Measurements from ENCODE around the gene FBXO24.
A peak's percentile ranks its signal among the peaks of the same experiment; 100 is the strongest.

Gene FBXO24

DNA sequence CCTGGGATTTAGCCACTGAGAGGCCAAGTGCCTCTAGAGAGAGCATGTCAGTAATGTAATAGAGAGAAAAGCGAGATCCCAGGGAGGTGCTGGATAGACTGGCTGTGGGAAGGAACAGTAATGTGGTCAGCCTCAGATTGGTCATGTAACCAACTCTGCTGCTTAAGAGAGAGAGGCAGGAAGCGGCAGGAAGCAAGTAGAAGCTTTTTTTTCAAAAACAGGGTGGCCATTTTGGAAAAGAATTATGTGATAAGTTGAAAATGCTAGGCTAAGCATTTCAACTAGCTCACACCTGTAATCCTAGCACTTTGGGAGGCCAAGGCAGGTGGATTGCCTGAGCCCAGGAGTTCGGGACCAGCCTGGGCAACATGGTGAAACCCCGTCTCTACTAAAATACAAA lies 12.3 kb downstream of the FBXO24 start:
- no peak for DNase-seq

DNA sequence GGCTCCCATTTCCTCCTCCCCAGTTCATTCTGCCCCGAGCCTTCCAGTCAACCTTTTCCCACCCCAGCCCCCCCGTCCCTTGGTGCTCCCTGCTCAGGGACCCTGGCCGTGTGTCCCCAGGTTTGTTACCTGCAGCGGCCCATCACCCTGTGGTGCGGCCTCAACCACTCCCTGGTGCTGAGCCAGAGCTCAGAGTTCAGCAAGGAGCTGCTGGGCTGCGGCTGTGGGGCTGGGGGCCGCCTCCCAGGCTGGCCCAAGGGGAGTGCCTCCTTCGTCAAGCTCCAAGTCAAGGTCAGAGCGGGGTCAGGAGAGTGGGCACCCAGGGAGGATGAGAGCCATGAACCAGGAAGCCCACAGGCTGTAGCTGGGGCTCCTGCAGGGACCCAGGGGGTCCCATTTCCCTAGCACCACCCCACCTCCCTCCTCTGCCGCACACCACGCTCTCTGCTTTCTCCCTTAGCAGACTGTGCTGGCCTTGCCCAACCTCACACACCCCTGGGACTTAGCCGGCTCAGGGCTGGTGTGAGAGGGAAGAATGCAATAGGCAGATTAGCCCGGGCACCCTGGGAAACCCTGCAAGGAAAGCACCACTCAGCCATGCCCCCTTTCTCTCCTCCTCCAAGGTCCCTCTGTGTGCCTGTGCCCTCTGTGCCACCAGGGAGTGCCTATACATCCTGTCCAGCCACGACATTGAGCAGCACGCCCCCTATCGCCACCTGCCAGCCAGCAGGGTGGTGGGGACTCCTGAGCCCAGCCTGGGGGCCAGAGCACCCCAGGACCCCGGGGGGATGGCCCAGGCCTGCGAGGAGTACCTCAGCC lies 14.0 kb downstream of the FBXO24 start:
- no peak for DNase-seq

DNA sequence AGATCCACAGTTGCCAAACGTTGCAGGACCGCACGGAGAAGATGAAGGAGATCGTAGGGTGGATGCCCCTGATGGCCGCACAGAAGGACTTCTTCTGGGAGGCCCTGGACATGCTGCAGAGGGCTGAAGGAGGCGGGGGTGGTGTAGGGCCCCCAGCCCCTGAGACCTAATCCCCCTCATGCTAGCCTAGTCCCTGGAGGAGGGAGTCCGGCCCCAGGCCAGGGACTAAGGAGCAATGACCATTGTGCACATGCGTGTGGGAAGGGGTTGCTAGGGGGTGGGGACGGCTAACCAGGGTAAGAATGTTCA lies 14.6 kb downstream of the FBXO24 start:
- no peak for DNase-seq

DNA sequence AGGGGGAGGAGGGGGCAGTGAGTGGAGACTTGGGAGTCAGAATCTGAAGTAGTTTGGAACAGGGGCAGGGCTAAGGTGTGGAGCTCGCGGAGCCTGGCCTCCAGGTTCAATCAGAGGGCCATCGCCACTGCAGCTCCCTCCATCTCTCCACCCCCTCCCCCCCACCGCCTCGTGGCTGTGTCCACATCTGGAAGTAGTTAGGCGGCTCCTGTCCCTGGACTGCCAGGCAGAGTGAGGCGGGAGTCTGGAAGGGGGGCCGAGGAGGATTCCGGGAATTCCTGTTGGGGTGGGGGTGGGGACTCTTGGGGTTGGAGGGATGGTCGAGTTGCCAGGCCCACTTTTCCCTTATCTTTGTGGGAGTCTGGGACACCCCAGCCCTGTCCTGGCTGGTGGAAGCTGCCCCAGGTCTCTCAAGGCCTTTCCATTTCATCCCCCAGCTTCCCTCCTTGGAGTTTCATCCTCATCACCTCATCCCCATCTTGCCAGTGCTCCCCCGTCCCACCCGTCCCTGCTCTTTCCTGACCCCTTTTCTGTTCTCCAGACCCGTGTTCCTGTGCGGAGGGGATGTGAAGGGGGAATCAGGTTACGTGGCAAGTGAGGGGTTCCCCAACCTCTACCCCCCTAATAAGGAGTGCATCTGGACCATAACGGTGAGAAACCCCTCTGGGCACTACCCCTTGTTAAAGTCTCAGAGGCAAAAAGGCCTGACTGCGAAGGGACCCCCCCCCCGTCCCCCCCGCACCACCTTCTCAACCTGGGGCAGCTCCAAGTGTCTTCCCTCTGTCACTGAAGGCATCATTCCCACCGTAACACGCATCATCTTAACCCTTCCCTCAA lies 17.0 kb downstream of the FBXO24 start:
- DNase-seq = no peak

DNA sequence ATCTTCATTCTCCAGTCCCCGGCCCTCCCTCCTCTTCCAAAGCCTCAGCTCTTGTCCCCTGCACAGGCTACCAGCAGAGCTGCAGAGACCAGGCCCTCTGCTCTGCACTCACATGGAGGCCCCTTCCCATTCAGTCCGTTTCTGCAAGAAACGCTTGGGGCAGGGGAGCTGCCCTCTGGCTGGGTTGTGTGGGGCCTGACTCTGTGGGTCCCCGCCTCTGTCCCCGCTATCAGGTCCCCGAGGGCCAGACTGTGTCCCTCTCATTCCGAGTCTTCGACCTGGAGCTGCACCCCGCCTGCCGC lies 17.5 kb downstream of the FBXO24 start:
- no peak for DNase-seq

DNA sequence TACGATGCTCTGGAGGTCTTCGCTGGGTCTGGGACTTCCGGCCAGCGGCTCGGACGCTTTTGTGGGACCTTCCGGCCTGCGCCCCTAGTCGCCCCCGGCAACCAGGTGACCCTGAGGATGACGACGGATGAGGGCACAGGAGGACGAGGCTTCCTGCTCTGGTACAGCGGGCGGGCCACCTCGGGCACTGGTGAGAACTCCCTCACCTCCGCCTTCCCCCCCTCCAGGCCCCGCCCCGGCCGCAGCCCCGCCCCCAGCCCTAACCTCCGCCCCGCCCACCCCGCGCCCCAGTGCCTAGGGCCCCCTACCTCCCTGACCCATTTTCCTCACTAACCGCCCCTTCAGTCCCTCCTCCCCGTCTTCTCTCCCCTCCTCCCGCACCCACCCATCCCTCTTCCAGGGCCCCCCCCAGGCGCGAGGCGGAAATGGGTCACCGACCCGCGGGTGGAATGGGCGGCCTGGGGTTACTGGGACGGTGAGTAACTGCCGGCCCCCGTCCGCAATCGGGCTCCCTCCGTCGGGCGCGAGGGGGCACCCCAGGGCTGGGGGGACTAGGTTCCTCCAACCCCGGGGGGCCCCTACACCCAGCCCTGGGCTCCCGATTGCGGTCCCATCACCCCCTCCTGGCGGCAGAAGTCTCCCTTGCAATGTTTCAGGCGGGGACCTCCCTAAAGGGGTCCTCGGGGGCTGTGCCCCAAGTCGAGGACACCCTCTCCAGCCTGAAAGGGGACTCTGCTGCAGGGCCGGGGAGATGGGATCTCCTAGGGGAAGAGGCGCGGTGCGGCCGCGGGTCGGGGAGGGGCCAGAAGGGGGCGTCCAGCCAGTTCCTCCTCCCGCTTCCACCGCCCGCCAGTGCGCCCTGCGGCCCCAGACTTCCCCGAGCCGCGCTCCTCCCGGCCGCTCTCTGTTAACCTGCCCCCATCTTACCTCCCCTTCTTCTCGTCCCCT lies 18.2 kb downstream of the FBXO24 start:
- DNase-seq = peak; percentile 81

DNA sequence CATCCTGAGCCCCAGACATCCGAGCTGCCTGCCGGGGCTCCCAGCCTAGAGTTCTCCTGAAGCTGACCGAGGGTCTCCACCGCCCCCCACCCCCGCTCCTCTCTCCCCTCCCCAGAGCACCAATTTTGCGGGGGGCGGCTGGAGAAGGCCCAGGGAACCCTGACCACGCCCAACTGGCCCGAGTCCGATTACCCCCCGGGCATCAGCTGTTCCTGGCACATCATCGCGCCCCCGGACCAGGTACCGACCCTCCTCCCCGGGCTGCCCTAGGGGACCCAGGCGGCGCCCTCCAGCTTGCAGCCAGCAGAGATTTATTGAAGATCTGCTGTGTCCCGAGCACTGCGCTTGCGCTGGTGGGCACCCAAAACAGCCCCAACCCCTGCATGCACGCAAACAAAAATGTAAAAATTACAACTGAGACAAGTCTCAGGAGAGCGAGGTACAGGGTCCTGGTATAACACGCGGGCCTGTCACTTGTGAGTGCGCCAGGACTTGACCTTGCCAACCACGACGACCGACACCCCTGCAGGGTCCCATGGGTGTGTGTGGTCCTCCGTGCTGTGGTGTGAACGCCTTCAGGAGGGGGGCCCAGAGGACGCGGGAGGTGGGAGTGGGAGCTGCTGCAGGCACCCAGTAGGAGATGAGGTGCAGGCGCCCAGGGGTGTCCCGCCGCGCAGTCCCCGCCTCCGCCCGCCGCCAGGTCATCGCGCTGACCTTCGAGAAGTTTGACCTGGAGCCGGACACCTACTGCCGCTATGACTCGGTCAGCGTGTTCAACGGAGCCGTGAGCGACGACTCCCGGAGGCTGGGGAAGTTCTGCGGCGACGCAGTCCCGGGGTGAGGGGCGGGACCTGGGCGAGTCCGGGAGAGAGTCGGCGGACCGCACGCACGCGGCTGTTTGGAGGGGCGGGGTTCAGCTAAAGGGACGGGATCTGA lies 19.1 kb downstream of the FBXO24 start:
- DNase-seq = peak; percentile 39

DNA sequence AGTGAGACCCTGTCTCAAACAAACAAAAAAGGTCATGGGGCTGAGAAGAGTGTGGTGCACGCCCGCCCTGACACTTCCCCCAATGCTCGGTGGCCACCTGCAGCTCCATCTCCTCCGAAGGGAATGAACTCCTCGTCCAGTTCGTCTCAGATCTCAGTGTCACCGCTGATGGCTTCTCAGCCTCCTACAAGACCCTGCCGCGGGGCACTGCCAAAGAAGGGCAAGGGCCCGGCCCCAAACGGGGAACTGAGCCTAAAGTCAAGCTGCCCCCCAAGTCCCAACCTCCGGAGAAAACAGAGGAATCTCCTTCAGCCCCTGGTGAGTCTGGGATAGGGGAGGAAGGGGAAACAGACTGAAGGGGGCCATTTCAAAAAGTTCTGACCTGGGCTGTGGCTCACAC lies 20.2 kb downstream of the FBXO24 start:
- DNase-seq = no peak

DNA sequence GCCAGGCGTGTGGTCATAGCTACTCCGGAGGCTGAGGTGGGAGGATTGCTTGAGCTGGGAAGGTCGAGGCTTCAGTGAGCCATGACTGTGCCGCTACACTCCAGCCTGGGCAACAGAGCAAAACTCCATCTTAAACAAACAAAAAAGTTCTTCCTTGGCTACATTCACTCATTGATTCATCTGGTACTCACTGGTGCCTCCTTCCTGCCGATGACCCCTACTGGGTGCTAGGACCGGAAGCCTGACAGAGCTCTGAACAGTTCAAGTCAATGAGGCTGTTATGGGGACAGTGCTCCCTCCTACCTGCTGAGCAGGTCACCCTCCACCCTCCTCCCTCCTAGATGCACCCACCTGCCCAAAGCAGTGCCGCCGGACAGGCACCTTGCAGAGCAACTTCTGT lies 21.0 kb downstream of the FBXO24 start:
- no peak for DNase-seq

DNA sequence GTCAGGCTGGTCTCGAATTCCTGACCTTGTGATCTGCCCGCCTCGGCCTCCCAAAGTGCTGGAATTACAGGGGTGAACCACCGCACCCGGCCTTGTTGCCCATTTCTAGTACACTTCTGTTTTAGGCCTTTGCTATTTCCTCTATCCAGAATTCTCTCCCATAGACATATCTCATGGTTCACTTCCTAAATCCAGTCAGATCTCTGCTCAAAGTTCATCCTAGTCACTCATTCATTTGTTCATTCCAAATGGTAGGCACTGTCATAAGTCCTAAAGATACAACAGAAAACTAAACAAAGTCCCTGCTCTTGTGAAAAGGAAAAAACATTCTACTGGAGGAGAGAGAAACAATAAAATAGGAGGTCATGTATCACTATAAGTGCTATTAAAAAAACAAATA lies 23.8 kb downstream of the FBXO24 start:
- no peak for DNase-seq

DNA sequence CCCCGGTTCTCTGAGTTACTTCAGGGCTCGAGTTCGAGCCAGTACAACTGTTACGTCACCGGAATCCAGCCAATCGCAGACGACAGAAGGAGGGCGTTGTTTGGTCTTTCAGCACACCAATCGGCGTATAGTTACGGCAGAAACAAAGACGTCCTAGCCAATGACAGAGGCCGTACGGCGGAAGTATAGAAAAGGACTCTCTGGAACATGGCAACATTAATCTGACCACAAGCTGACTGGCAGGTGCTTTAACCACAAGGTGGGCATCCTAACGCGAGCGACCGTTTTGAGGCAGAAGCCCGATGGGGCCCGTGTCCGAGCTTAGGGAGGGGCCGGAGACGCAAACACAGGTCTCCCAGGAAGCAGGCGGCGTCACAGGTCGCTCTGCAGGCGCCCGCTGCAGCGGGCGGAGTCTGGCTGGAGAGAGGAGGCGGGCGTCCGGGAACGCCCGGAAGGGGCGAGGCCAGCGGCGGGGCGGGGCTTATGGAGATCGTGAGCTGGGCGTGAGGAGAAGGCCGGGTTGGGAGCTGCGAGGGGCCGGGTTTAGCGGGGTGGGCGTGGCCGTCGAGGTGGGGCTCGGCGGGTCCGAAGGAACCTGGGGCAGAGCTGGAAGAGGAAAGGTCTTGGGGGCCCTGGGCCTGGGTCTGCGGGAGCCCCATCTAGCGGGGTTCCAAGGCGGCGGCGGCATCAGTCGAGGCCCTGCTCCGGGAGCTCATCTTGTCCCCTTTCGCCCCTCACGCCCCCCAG lies 26.0 kb downstream of the FBXO24 start, which contains the start of gene MOSPD3:
TSS of gene MOSPD3 (plus strand) at position 558 of the 747 bp plus-strand sequence. CDS start 252 bp downstream, outside the sequence.
- peak; percentile 98 for DNase-seq

DNA sequence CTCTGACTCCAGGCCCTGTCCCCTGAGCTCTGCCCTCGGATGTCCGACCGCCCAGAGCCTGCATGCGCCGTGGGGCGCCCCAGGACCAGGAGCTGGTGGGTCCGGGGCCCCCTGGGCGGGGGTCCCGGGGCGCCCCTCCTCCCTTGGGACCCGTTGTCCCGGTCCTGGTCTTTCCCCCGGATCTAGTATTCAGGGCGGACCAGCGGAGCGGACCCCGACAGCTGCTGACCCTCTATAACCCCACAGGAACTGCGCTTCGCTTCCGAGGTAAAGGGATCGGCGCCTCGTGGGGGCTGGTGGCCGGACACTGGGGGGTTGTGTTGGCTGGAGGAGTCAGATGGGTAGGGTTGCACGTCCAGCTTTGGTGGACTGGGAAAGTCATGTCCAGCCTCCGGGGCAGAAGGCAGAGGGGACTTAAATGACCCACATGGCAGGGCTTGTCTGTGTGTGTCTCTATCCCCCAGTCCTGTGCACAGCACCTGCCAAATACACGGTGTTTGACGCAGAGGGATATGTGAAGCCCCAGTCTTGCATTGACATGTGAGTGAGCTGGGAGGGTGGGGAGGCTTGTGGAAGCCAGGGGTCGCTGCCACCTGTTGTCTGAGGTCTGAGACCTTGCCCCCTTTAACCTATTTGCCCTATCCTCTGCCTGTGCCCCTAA lies 26.7 kb downstream of the FBXO24 start:
- DNase-seq = no peak

DNA sequence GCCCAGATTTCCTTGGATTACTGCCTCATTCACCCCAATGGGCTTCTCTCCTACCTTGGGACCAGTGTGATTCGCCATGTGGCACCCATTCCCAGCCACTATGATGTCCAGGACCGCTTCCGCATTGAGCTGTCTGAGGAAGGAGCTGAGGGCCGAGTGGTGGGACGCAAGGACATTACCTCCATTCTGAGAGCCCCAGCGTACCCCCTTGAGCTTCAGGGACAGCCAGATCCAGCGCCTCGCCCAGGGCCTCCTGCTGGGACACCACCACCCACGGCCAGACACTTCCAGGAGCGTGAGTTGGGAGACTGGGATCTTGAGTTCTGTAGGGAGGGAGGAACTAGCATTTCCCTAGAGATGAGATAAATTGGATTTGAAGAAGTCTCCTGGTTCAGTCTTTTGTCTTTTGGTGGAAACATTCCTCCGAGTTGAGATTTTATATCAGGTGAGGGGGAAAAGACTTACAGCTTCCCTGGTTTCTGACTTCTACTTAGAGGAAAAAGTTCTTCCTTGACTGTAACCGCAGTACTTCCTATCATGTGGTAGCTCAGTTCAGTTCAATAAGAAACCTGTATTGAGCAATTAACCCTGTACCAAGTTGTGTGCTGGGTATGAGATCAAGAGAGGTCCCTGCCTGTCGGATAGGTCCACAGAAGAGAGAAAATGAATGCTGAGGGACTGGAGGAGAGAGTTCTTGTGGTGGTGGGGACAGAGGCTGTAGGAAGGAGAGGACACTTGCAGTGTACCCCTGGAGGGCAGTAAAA lies 27.5 kb downstream of the FBXO24 start:
- DNase-seq = no peak

DNA sequence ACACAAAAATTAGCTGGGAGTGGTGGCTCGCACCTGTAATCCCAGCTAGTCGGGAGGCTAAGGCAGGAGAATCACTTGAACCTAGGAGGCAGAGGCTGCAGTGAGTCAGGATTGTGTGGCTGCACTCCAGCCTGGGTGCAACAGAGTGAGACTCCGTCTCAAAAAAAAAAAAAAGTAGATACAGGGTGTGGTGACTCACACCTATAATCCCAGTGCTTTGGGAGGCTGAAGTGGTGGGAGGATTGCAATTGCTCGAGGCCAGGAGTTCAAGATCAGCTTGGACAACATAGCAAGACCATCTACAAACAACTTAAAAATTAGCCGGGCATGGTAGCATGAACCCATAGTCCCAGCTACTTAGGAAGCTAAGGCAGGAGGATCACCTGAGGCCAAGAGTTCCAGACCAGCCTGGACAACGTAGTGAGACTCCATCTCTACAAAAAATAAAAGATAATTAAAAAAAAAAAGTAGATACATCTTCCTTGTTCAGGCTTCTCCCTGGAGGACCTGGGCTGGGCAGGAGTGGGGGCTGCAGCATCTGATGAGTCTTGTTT lies 28.3 kb downstream of the FBXO24 start:
- no peak for DNase-seq

DNA sequence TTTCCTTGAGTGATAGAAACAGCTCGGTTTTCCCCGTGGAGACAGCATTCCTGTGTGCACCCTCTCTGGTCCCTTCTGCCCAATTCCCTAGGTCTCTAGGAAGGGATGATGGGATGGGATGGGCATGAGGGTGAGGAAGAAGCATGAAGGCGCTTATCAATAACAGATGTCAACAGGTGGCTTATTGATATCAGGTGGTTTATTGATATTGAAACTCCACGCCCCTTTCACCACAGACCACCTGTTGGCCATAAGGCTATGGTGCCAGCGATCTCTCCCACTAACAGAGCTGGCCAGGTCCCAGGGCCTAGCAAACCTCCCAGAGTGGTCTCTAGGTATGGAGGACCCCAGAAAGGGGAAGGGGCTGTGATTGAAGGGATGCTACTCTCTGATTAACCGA lies 34.1 kb downstream of the FBXO24 start:
- DNase-seq = no peak

DNA sequence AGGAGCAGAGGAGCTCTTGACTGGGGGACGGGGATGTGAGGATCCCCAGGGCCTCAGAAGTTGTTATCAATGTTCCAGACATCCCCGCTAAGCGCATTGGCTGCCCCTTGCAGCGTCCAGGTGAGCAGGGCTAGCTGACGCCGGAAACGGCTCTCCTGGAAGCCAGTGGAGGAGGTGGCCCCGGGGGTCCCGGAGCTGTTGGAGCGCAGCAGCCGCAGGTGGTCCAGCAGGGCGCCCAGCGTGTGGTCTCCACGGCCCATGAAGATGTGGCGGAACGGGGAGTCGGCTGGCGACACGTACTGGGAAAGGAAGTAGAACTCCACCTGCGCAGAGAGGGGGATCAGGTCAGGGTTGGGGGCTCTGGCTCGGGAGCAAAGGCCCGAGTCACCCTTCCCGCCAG lies 34.7 kb downstream of the FBXO24 start:
- no peak for DNase-seq

DNA sequence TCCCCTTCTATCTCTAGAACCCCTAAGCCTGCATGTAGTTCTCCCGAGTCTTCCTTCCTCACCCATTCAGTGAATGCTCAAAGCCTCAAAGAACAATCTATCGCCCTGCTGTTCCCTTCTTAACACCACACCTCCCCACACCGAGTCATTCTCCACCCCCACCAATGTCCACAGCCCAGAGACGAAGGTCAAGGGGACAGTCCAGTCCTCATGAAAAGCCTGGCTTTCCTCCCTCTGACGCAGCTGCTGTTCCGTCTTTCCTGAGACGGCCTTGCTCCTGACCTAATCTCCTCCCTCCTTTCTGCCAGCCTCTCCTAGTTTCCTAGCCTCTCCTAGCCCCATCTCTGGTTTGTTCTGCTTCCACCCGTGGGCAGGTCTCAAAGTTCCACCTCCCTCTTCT lies 35.4 kb downstream of the FBXO24 start:
- DNase-seq = no peak

DNA sequence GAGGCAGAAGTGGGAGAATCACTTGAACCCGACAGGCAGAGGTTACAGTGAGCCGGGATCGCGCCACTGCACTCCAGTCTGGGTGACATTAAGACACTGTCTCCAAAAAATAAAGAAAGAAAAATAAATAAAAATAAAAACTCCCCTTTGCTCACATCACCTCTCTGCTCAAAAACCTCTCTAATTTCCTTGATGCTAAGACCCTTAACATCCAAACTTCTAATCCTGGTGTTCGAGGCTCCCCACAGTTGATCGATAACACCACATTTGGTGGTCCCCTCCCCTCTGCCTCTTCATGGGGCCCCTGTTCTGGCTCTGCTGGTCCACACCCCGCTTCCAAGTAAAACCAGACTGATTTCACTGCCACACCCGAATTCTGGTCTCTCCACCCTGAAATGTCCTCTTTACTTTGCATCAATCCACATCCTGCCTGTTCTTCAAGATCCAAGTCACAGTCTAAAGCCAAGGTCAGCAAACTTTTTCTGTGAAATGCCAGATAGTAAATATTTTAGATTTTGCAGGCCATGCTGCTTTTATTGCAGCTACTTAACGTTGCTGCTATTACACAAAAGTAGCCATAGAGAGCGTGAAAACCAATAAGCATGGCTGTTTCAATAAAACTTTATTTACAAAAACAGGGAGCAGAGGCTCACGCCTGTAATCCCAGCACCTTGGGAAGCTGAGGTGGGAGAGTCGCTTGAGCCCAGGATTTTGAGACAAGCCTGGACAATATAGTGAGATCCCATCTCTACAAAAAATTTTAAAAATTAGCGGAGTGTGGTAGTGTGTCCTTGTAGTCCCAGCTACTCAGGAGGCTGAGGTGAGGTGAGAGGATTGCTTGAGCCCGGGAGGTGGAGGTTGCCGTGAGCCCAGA lies 38.1 kb downstream of the FBXO24 start:
- no peak for DNase-seq

DNA sequence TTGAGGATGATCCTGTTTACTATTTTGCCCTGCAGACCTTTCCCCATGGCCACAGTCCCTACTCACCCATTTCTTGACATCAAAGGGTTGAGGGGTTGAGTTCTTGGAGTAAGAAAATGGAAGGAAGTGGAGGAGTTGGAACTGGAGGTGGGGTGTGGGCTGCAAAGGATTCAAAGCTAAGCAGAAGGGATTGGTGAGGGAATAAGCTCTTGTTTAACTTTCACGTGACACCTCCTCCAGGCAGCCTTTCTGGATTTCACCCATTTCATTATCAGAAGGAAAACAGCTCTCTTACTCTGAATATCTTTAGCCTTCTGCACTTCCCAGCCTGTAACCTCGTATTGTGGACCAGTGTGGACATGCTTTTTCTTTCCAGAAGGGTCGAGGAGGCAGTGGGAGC lies 39.9 kb downstream of the FBXO24 start:
- DNase-seq = no peak
